ENCODE results near the gene FARP1.

DNA sequence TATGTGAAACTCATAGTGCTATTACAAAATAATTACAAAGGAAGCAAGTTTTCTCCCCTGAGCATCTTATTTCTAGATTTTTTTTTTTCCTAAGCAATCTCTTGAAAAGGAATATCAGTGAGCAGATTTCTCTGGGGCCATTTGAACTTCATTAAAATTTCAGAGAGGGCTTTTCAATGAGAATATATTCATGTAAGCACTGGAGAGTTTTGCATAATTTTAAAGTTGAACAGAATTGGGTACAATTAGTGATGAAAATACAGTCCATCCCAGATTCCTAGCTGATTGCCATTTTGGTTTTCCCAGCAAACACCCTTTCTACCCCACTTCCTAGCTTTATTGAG lies 101.0 kb downstream of the FARP1 start:
- TF ChIP-seq, protein P1, sequence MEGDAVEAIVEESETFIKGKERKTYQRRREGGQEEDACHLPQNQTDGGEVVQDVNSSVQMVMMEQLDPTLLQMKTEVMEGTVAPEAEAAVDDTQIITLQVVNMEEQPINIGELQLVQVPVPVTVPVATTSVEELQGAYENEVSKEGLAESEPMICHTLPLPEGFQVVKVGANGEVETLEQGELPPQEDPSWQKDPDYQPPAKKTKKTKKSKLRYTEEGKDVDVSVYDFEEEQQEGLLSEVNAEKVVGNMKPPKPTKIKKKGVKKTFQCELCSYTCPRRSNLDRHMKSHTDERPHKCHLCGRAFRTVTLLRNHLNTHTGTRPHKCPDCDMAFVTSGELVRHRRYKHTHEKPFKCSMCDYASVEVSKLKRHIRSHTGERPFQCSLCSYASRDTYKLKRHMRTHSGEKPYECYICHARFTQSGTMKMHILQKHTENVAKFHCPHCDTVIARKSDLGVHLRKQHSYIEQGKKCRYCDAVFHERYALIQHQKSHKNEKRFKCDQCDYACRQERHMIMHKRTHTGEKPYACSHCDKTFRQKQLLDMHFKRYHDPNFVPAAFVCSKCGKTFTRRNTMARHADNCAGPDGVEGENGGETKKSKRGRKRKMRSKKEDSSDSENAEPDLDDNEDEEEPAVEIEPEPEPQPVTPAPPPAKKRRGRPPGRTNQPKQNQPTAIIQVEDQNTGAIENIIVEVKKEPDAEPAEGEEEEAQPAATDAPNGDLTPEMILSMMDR (IDR thresholded peaks at IDR 0.05): no peak
- TF ChIP-seq, protein P2, sequence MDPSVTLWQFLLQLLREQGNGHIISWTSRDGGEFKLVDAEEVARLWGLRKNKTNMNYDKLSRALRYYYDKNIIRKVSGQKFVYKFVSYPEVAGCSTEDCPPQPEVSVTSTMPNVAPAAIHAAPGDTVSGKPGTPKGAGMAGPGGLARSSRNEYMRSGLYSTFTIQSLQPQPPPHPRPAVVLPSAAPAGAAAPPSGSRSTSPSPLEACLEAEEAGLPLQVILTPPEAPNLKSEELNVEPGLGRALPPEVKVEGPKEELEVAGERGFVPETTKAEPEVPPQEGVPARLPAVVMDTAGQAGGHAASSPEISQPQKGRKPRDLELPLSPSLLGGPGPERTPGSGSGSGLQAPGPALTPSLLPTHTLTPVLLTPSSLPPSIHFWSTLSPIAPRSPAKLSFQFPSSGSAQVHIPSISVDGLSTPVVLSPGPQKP (IDR thresholded peaks at IDR 0.05; ENCODE audit: low read depth, low read length): no peak
- TF ChIP-seq, protein P3, sequence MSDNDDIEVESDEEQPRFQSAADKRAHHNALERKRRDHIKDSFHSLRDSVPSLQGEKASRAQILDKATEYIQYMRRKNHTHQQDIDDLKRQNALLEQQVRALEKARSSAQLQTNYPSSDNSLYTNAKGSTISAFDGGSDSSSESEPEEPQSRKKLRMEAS (IDR thresholded peaks at IDR 0.05): no peak
- TF ChIP-seq POLR2AphosphoS2 (conservative IDR thresholded peaks at IDR 0.05; ENCODE audit: low read length) (no peak), TP53 (CRISPR knock-in tag; IDR thresholded peaks at IDR 0.05) (no peak), EP300 (IDR thresholded peaks at IDR 0.05) (no peak), ZFP36 (IDR thresholded peaks at IDR 0.05; ENCODE audit: borderline replicate concordance, partially characterized antibody) (no peak), POLR2A (IDR thresholded peaks at IDR 0.05; ENCODE audit: low read length) (no peak), KDM5A (IDR thresholded peaks at IDR 0.05) (no peak), ESRRA (IDR thresholded peaks at IDR 0.05; ENCODE audit: borderline replicate concordance, low read length) (no peak)
- TF ChIP-seq, protein P4, sequence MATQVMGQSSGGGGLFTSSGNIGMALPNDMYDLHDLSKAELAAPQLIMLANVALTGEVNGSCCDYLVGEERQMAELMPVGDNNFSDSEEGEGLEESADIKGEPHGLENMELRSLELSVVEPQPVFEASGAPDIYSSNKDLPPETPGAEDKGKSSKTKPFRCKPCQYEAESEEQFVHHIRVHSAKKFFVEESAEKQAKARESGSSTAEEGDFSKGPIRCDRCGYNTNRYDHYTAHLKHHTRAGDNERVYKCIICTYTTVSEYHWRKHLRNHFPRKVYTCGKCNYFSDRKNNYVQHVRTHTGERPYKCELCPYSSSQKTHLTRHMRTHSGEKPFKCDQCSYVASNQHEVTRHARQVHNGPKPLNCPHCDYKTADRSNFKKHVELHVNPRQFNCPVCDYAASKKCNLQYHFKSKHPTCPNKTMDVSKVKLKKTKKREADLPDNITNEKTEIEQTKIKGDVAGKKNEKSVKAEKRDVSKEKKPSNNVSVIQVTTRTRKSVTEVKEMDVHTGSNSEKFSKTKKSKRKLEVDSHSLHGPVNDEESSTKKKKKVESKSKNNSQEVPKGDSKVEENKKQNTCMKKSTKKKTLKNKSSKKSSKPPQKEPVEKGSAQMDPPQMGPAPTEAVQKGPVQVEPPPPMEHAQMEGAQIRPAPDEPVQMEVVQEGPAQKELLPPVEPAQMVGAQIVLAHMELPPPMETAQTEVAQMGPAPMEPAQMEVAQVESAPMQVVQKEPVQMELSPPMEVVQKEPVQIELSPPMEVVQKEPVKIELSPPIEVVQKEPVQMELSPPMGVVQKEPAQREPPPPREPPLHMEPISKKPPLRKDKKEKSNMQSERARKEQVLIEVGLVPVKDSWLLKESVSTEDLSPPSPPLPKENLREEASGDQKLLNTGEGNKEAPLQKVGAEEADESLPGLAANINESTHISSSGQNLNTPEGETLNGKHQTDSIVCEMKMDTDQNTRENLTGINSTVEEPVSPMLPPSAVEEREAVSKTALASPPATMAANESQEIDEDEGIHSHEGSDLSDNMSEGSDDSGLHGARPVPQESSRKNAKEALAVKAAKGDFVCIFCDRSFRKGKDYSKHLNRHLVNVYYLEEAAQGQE (IDR thresholded peaks at IDR 0.05): no peak

All from A549 (cell line).